ENCODE measurements around the gene ADAM19. TPM values are rescaled to one million over a fixed set of nuclear protein-coding genes. Genes with fewer than 3 reads are reported as not detected.

Gene ADAM19
- total RNA-seq, 1 experiment from 2014 or later, result 3.5 TPM

GRCh38 chr5:157562111-157562581, 13.4 kb downstream of the ADAM19 start:
- no peaks in the 10 kb centered on the region for H3K36me3 ChIP-seq (ENCODE audit: control insufficient read depth, insufficient read depth, low read length)
- no peaks in the 10 kb centered on the region for H3K4me1 ChIP-seq (ENCODE audit: control insufficient read depth, insufficient read depth, low read length)
- DNase-seq (ENCODE audit: low read depth, low spot score) (no peak), ATAC-seq (no peak)
- no peak overlapping the region for H3K4me3 ChIP-seq (ENCODE audit: low read depth in 2 of 2, low read length in 2 of 2)
- in situ Hi-C loops (cut with HindIII; ENCODE audit: low pct_unique_long_range_greater_than_20kb, low sequenced_read_pairs) (no loop called here), intact Hi-C loops (cut with micrococcal nuclease; ENCODE audit: unreplicated experiment) (no loop called here)
- TF ChIP-seq TCF7L2 (IDR thresholded peaks at IDR 0.05; ENCODE audit: low read depth, low read length) (no peak), SIN3A (IDR thresholded peaks at IDR 0.05; ENCODE audit: borderline replicate concordance, insufficient read depth, low read depth, low read length) (no peak), POLR2AphosphoS5 (IDR thresholded peaks at IDR 0.05; ENCODE audit: low read depth, low read length) (no peak), REST (IDR thresholded peaks at IDR 0.05; ENCODE audit: insufficient read depth in 1 of 2, low read depth in 2 of 2, low read length in 1 of 2) (no peak), CTCF (IDR thresholded peaks at IDR 0.05) (no peak)
- ChIA-PET CTCF (no interaction called here), POLR2A (no interaction called here)
- no peaks in the 10 kb centered on the region for H3K27me3 ChIP-seq (ENCODE audit: control insufficient read depth, insufficient read depth, low read length)
- no TSS peak for BruUV-seq (replicated peaks)
- H3K9me3 ChIP-seq (ENCODE audit: control insufficient read depth, insufficient read depth, low read depth, low read length), result no peaks in the 10 kb centered on the region
- no peak overlapping the region for H3K27ac ChIP-seq (ENCODE audit: low read length)

GRCh38 chr5:157561110-157561509, 14.5 kb downstream of the ADAM19 start:
- H3K4me3 ChIP-seq (ENCODE audit: low read depth in 2 of 2, low read length in 2 of 2), result no peak overlapping the region
- in situ Hi-C loops (cut with HindIII; ENCODE audit: low pct_unique_long_range_greater_than_20kb, low sequenced_read_pairs) (no loop called here), intact Hi-C loops (cut with micrococcal nuclease; ENCODE audit: unreplicated experiment) (no loop called here)
- TF ChIP-seq CTCF (IDR thresholded peaks at IDR 0.05), result no peak
- TF ChIP-seq TCF7L2 (IDR thresholded peaks at IDR 0.05; ENCODE audit: low read depth, low read length), result no peak
- no peak for TF ChIP-seq REST (IDR thresholded peaks at IDR 0.05; ENCODE audit: insufficient read depth in 1 of 2, low read depth in 2 of 2, low read length in 1 of 2)
- no peak for TF ChIP-seq SIN3A (IDR thresholded peaks at IDR 0.05; ENCODE audit: borderline replicate concordance, insufficient read depth, low read depth, low read length)
- TF ChIP-seq POLR2AphosphoS5 (IDR thresholded peaks at IDR 0.05; ENCODE audit: low read depth, low read length), result no peak
- ChIA-PET POLR2A (no interaction called here), CTCF (no interaction called here)
- no peak overlapping the region for H3K27ac ChIP-seq (ENCODE audit: low read length)
- no peaks in the 10 kb centered on the region for H3K36me3 ChIP-seq (ENCODE audit: control insufficient read depth, insufficient read depth, low read length)
- H3K27me3 ChIP-seq (ENCODE audit: control insufficient read depth, insufficient read depth, low read length), result no peaks in the 10 kb centered on the region
- DNase-seq (ENCODE audit: low read depth, low spot score) (no peak), ATAC-seq (no peak)
- H3K9me3 ChIP-seq (ENCODE audit: control insufficient read depth, insufficient read depth, low read depth, low read length), result no peaks in the 10 kb centered on the region
- no peaks in the 10 kb centered on the region for H3K4me1 ChIP-seq (ENCODE audit: control insufficient read depth, insufficient read depth, low read length)
- no TSS peak for BruUV-seq (replicated peaks)

All from Panc1 (cell line).